ENCODE measurements around the gene AK8.

AK8 gene

DNA sequence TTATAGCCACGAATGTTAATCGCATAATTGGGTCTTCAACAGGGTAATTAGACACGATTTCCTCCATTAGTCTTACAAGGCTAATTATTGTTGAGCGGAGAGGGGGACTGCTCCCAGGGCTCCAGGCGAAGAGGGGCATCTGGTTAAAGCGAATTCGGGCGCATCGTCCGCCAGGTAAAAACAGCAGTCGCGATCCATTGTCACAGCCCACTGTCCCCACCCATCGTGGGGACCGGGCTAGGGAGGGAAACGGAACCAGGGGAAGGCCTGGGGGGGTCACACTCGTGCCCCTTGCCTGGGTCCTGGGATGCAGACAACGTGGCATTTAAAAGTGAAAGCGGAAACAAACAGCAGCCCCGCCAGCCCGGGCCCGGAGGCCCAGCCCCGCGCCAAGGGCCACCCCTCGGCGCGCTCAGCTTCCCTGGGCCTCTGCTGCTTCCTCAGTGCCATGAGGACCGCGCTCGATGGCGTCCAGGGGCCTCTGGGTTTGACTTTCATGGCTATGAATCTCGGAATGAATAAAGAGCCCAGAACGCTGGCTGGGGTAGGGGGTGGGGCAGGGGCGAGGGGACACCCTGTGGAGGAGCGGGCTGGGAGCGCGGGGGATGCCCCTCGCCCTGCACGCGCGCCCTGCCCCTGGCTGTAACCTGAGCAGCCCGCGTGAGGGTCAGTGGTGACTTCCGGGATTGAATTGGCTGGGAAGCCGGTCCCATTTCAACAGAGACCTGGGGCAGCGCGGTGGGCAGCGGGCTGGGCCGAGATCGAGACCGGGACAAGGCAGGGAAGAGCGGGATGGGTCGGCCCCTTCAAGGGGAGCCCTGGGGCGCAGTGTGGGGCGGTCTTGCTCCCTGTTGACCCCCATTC is 107.9 kb downstream of the AK8 start:
- DNase-seq = peak; percentile 10 to 49 (median 32)

DNA sequence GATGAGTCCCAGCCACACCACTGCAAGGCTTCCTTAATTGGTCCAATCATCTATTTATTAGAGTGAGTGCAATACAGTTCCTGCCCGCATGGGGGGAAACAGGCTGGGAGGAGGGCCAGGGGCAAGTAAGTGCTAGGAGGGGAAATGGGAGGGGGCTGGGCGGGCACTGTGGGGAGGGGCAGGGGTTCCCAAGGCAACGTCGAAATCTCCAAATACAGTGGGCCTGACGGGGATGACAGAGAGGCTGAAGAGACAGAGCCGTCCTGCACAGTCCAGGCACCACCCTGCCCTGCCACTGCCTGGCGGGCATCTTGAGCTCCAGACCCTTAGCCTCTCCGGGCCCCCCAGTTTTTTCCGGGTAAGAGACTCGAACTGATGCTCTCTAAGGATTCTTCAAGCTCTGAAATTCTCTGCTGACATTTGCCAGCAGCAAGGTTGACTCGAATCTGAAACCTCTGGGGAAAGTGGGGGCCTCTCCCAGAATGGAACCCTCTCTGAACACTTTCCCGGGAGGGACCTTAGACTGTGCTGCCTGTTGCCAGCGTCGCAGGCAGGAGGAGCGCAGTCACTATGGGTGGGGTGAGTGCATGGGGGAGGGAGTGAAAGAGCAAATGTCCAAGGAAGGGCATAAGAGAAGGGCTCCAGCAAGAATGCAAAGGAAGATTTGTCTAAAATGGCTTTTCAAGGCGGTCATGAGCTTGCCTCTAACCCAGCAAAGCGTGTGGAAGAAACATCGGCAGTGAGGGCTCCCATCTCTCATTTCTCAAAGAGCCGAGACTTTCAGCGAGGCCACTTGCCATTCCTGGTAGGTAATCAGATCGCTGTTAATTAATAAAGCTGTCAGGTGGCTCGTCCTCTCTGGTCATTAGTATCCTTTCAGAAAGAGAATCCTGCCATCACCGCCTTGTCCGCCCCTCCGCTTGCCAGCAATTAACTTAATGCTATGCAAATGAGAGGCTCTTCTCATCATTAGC is 108.9 kb downstream of the AK8 start:
- DNase-seq = peak; percentile 9 to 53 (median 26)

DNA sequence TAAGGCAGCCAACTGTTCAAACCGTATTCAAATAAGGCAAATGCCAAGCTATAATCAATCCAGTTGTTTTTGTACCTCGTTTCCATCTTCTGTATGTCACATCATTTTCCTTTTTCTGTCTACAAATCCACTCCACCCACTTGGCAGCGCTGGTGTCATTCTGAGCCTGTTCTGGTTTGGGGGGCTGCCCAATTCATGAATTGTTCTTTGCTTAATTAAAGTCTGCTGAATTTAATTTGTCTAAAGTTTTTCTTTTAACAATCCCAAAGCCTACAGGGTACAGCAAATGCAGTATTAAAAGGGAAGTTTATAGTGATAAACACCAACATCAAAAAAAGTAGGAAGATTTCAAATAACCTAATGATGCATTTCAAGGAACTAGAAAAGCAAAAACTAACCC is 114.5 kb downstream of the AK8 start:
- DNase-seq = no peak

DNA sequence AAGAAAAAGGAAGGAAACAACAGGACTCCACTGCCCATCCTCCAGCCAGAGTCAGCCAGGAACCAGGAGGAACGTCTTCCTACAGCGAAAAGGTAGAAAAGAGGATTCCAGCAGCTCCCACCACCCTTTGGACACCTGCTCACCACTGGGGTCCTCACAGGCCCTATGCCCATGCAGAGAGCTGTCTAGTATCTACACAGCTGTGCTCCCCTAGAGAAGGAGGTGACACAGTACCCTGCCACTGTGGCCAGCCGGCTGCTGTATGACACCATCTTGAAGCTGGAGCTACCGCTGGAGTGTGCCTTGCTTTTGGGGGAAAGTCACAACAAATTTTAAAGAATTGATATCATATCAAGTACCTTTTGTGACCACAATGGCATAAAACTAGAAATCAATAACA is 115.2 kb downstream of the AK8 start:
- DNase-seq = no peak

DNA sequence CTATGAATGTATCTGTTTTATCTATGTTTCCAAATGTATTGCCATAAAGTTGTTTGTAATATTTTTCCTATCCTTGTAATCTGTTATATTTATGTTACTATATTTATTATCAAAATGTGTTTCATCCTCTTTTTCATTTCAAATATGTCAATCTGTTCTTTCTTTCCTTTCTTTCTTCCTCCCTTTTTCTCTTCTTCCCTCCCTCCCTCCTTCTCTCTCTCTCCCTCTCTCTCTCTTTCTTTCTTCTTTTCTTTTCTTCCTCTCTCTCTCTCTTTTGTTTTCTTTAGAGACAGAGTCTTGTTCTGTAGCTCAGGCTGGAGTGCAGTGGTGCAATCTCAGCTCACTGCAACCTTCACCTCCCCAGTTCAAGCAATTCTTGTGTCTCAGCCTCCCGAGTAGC is 116.5 kb downstream of the AK8 start:
- no peak for DNase-seq

DNA sequence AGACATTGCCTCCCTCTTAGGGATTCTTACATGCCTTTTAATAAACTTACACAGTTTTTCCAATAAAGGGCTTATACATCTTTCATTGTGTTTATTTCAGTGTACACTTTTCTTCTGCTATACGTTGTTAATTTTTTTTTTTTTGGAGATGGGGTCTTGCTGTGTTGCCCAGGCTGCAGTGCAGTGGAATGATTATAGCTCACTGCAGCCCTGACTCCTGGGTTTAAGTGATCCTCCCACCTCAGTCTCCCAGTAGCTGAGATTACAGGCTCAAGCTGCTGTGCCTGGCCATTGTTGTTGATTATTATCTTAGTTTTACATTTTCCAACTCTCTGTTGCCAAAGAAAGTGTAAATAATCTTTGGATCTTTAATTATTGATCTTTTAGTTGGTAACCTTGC is 118.0 kb downstream of the AK8 start:
- DNase-seq = no peak

DNA sequence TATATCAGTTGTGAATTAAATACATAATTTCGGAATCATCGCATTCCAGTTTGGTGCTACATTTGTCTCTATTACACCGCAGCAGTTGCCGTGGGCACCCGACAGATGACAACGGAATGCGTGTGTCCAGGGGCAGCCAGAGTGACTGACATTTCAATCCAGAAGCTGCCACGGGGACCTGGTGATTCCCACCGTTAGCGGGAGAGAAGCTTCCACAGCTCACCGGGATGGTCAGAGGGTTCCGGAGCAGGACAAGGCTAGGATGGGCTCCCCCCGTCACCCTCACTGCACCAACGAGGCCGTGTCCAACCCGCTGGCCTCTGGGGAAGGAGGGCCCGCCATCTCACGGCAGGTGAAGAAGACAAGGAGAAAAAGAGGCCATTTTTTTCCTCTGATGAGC is 121.1 kb downstream of the AK8 start:
- no peak for DNase-seq

DNA sequence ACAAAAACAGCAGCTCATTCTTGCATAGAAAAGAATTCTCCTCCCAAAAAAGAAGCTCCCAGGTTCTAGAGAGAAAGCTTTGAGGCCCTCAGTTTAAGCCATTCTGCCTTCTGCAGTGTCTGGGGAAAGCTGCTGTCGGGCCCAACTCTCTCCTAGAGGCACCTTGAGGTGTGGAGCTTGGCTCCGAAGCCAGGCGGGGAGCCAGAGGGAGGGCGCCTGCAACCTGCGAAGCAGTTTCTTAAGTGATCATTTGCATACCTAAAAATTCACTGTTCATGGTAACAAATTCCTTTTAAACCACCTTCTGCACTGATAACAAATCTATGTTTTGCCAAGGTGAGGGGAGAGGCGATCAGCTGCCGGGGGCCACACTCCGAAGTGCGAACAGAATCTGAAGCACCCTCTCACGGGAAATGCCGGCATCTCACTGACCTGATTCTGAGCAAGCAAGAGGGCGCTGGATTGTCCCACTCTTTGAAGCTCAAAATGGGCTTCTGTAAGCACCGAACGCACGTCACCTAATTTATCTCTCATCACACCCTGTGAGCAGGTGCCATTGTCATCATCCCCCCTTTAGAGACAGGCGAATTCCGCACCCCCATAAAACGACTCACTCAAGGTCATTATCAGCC is 121.8 kb downstream of the AK8 start:
- DNase-seq = no peak

DNA sequence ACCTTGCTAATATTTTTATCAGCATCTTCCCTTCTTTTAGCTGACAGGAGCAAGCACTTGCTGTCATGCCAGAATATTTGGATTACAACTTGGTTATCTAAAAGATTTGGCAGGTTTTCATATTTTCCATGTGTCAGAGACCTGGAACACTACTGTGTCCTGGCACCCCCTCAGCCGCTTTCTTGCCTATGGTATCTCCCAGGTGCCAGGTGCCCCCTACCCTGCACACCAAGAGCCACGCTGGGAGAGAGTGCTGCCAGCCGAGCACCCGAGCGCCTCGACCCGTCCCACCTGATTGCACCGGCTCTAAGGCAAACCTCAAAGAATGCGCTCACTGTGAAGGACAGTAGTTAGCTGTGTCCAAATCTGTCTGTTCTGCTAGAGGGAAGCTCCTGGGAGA is 123.0 kb downstream of the AK8 start:
- no peak for DNase-seq

DNA sequence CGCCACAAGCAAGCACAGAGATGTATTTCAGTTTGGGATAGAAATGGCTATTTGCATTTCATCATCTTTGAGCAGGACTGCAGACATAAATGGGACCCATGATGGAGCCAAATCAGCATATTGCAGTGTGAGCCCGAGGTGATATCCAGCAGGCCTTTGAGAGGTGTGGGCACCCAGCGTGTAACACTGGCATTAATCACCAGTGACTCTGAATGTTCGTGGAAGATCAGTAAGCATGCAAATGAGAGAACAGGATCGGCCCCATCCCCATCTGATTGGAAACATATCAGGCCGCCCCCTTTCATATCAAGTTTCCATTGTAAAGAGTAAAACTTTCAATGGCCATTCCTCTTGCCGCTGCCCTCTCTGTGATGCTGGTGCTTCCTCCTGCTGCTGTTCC is 123.8 kb downstream of the AK8 start:
- no peak for DNase-seq

DNA sequence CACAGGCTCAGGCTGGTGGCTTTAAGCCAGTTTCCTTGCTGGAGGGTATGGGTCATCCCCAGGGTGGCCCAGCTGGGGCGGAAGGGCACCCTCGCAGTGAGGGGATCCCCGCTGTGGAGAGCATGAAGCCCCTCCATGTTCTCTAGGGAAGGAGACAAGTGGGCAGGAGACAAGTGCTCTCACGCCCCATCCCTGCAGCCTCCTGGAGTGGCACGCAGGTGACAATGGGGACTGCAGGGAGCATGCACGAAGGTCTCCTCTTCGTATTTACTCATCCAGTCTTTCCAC is 124.5 kb downstream of the AK8 start:
- DNase-seq = no peak

DNA sequence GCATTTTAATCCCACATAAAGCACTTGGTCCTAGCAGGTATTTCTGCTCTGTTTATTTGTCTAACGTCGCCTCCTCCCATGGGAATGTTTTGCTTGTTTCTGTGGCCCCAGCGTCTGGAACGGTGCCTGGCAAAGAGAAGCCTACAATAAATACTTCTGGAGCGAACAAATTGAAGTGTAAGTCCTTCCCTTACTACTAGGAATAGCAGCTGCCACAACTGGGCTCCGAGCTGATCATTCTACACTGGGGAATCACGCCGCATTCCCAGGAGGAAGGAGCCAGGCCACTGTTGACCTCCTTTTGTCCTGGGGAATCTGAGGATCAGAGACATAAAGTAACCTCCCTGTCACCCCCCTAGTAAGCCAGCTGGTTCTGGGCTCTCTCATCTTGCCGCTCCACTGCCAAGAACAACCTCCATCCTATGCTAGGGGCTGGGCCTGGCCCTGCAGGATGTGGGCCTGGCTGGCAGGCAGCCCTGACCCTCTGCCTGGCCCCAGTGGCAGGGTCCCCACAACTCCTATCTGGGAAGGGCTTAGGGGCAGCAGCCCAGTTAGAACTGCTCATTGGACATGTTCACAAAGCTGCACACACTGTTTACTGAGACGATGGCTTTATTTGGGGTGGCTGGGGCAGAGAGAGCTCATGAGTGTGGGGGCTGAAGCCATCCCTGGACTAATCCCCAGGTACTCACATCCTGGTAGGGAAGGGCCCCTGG is 125.0 kb downstream of the AK8 start:
- no peak for DNase-seq

DNA sequence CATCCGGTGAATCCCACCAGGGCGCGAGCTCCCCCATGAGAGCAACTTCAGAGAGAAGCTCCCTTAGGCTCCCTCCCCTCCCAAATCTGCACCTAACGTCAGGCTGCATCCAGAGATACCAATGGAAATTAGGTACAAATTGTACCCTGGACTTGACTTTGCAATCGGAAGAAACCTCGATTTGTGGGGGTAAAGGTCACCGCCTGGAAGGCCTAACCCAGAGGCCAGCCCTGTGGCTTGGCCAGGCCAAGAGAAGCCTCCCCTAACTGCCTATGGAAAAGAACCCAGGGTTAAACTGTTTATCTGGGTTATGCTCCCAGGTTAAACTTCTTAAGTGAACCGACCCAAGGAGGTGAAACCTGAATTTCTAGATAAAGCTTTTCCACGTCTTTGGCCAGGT is 127.4 kb downstream of the AK8 start:
- no peak for DNase-seq

DNA sequence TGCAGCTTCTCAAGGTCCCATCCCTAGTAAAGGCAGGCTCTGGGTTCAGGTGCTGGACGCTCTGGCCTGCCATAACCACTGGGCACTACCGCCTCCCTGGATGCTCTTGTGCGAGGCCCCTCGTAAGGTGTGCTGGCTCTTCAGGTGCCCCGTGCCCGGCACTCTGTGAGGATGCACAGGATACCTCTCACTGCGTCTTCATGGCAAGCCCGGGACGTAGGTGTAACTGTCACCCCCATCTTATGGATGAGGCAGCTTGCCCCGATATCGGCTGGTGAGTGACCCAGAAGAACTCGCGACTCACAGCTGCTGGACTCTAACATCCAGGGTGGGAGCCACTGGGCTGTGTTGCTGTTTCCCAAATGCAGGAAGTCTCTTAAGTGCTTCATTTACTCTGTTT is 128.8 kb downstream of the AK8 start:
- DNase-seq = no peak

DNA sequence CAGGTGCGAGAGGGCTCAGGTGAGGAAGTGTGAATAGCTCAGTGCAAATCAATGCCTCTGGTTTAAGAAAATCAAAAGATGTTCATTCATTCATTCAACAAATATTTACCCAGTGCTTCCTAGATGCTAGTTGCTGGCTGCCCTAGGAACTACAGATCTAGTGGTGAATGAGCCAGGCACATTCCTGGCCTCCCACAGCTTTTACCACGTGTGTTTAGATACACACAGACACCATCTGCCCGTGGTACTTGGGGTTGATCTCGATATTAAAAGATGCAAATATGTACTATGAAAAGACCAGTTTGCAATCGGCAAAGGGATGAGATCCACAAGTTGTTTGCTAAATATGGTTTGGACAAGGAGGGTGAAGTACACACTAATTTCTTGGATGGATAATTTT is 129.6 kb downstream of the AK8 start:
- no peak for DNase-seq

DNA sequence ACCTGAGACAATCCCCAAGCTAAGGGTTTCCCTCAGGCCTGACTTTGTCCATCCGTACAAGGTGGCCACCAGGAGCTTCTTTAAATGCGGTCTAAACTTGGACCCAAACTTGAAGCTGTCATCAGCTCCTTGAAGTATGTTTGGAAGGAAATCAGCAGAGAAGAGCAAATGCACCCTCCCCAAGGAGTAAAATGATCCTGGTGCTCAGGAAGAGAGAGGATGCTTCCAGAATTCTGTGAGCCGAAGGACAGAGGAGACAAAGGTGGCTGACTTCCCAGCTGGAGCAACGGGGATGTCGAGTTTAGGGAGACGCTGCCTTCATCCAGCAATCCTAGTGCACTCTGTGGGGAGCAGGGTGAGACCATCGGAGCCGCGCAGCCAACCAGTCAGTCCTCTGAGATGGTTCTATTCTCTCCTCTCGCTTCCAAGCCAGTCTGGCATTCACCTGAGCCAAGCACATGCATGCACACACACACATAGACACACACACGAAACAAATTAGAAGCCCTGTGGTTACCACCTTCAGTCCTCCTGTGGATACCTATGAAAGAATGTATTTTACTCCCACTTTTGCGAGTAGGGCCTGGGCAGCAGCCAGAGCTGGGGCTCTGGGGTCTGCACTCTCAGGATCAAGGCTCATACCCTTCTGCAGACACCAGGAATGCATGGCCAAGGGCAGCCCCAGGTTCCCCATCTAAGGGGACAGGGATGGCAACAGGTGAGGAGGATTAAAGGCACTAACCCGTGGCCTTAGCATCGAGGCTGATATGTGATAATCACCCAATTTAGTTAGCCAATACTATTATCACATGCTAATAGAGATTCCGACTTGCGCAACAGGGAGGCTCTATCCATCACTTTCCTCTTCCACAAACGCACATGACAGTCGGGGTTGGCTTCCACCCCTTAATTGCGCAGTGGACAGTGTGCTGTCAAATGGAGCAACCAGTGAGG is 132.1 kb downstream of the AK8 start:
- DNase-seq = no peak

DNA sequence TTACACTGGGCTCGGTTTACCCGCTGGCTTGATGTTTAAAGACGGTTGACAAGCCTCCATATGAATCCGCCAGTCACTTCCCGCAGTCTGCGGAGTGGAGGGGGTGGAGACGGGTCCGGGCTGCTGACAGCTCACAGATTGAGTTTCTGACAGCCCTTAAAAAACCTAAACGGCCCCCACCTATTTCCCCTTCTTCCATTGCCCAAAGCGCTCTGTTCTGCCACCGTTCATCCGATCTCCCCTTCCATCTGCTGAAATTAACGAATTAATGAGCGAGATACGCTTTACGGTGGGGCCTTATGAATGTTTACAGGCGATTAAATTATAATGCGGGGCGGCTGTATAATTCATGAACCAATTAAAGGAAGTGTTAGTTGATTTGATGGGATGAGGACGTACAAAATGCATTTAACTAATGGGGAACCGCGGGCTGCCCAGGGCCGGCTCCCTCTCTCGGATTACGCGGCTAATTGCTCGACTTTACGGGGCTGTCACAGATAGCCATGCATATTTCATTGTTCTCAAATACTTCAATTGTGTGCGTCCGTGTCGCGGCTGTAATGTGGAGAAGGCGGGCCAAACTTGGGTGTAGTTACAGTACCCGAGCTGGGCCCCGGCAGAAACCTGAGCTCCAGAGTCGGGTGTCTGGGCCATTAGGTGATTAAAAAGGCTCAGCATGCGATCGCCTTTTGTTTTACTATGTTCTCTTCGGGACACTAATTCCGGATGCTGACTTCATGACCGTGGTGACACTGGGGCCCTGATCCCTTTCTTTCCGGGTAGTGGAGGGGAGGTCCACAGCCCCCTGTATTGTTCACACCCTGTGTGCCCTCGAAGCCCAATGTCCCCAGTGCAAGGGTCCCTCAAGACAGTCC is 133.0 kb downstream of the AK8 start:
- no peak for DNase-seq

DNA sequence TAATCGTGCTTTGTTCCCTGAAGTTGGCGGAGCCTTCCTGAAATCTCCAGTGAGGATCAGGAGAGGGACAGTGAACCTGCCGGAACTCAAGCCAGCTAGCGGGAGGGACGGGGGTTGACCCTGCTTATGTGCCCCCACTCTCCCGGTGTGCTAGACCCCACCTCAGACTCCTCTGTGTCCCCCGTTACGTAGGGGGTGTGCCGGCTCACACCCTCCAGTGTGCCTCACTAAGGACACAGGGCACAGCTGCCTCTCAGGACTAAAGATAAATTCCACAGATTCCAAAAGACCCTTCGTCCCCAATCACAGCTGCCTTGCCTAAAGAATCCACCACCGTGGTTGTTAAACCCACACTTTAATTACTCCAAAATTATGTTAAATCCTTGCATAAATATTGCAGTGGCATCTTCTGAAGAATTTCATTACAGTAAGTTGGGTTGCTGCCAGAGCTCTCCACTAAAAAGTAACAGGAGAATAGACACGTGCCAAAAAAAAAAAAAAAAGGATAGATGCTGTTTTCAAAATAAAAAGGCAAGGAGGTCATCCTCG is 134.1 kb downstream of the AK8 start:
- no peak for DNase-seq

DNA sequence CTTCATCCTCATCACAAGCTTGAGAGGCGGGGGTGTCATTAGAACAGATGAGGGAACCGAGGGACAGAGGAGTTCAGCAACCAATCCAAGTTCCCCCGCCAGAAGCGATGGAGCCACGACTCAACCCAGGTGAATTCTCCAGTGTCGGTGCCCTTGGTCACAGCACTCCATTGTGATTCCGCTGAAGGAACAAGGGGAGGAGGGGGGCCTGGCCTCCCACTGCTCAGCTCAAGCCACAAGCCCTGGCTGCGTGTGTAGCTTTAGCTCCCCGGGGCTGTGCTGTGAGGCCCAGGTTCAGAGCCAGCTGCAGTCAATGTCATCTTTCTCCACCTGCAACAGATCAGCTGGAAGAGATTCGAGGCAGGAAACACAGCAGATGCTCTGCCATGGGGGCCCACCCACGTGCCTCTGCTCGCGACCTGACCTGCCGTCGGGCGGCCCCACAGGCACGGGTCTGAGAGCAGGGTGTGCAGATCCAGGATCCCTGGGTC is 135.2 kb downstream of the AK8 start:
- DNase-seq = no peak
